IgD-negative memory B cell (primary cell): ENCODE measurements around the gene SEMA3F. TPM values are rescaled to one million over a fixed set of nuclear protein-coding genes. Genes with fewer than 3 reads are reported as not detected.

ENCODE experiments used
- polyA plus RNA-seq: library from polyadenylated mRNA; unstranded; fragments of 300-500 nt; fragmentation: Illumina TruSeq; gene quantifications from one replicate; pipeline ENCODE4 v1.2.3, GENCODE V29; 2021

SEMA3F gene
- polyA plus RNA-seq, 1 donor from 2014 or later: not detected

Other genes with a start within 250 kb of the SEMA3F start
- gene MON1A, start 225.5 kb upstream of the SEMA3F start, polyA plus RNA-seq: 12.1 TPM
- gene RBM6, start 215.2 kb upstream of the SEMA3F start, polyA plus RNA-seq: 65.1 TPM
- gene RBM5, start 66.4 kb upstream of the SEMA3F start, polyA plus RNA-seq: 47.4 TPM
- gene GNAT1, start 36.3 kb downstream of the SEMA3F start, polyA plus RNA-seq: not detected
- gene SLC38A3, start 49.9 kb downstream of the SEMA3F start, polyA plus RNA-seq: not detected
- gene GNAI2, start 80.9 kb downstream of the SEMA3F start, polyA plus RNA-seq: 689 TPM
- gene SEMA3B, start 113.8 kb downstream of the SEMA3F start, polyA plus RNA-seq: not detected
- gene LSMEM2, start 123.8 kb downstream of the SEMA3F start, polyA plus RNA-seq: 0.30 TPM
- 58.6 TPM for gene IFRD2, start 137.1 kb downstream of the SEMA3F start, polyA plus RNA-seq
- gene HYAL3, start 144.1 kb downstream of the SEMA3F start, polyA plus RNA-seq: 5.3 TPM
- gene NAA80, start 144.1 kb downstream of the SEMA3F start, polyA plus RNA-seq: 20.5 TPM
- gene HYAL1, start 148.2 kb downstream of the SEMA3F start, polyA plus RNA-seq: 0.14 TPM
- gene HYAL2, start 167.4 kb downstream of the SEMA3F start, polyA plus RNA-seq: 7.3 TPM
- 51.4 TPM for gene TUSC2, start 172.9 kb downstream of the SEMA3F start, polyA plus RNA-seq
- 155 TPM for gene RASSF1, start 185.5 kb downstream of the SEMA3F start, polyA plus RNA-seq
- gene ZMYND10, start 190.4 kb downstream of the SEMA3F start, polyA plus RNA-seq: not detected
- 30.4 TPM for gene NPRL2, start 195.5 kb downstream of the SEMA3F start, polyA plus RNA-seq
- gene CYB561D2, start 195.5 kb downstream of the SEMA3F start, polyA plus RNA-seq: 63.3 TPM
- gene TMEM115, start 204.2 kb downstream of the SEMA3F start, polyA plus RNA-seq: 33.9 TPM